Measurements from ENCODE around the gene AGPAT1.

AGPAT1 gene

GRCh38 chr6:32210191-32210601 is 34.3 kb upstream of the AGPAT1 start:
- Mint-ChIP-seq H3K27me3 (ENCODE audit: low read depth) (peaks cover 19% of the 10 kb centered on the region), H3K36me3 (ENCODE audit: low read depth) (no peaks in the 10 kb centered on the region), H3K27ac (no peak overlapping the region), H3K9me3 (no peaks in the 10 kb centered on the region), H3K4me3 (no peak overlapping the region), H3K4me1 (ENCODE audit: low read depth) (peaks cover 2% of the 10 kb centered on the region)

DNA sequence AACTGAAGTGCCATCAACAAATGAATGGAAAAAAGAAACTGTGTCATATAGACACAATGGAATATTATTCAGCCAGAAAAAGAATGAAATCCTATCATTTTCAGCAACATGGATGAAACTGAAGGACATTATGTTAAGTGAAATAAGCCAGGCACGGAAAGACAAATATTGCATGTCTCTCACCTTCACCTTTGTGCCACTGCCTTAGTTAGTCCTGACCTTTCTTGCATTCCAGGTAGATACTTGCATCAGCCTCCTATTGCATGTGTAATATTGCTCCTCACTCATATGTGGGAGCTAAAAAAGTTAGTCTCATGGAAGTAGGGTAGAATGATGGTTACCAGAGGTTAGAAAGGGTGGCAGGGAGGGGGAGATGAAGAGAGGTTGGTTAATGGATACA is 33.1 kb upstream of the AGPAT1 start:
- Mint-ChIP-seq H3K4me3 (no peak overlapping the region), H3K9me3 (no peaks in the 10 kb centered on the region), H3K4me1 (ENCODE audit: low read depth) (no peaks in the 10 kb centered on the region), H3K27ac (no peak overlapping the region), H3K27me3 (ENCODE audit: low read depth) (peaks cover 29% of the 10 kb centered on the region), H3K36me3 (ENCODE audit: low read depth) (no peaks in the 10 kb centered on the region)

DNA sequence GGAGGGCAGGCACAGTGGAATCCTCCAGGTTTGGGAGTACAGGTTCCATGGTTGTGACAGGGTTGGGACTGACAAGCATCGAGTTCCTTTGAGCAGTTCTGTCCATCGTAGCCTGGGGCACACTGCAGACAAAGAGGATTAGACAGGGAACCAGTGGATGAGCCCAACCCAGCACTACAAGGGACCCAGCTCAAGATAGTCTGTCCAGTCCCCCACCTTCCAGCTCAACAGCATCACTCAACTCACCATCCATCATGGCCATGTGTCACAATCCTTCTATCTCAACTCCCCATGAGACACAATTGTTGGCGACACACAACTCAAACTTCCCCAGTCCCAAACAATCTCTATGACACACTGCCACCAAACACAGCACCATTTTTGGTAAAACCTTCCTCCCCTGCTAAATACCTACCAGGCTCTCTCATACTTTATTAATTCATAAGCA is 28.4 kb upstream of the AGPAT1 start:
- H3K27me3 Mint-ChIP-seq (ENCODE audit: low read depth), result peaks cover 32% of the 10 kb centered on the region
- H3K9me3 Mint-ChIP-seq, result no peaks in the 10 kb centered on the region
- no peak overlapping the region for H3K27ac Mint-ChIP-seq
- no peak overlapping the region for H3K4me3 Mint-ChIP-seq
- no peaks in the 10 kb centered on the region for H3K4me1 Mint-ChIP-seq (ENCODE audit: low read depth)
- no peaks in the 10 kb centered on the region for H3K36me3 Mint-ChIP-seq (ENCODE audit: low read depth)

GRCh38 chr6:32203426-32204267 is 27.8 kb upstream of the AGPAT1 start:
- H3K27me3 Mint-ChIP-seq (ENCODE audit: low read depth), result peaks cover 26% of the 10 kb centered on the region
- no peaks in the 10 kb centered on the region for H3K36me3 Mint-ChIP-seq (ENCODE audit: low read depth)
- no peak overlapping the region for H3K27ac Mint-ChIP-seq
- H3K9me3 Mint-ChIP-seq, result no peaks in the 10 kb centered on the region
- H3K4me3 Mint-ChIP-seq, result no peak overlapping the region
- H3K4me1 Mint-ChIP-seq (ENCODE audit: low read depth), result no peaks in the 10 kb centered on the region

GRCh38 chr6:32202186-32202585 is 26.3 kb upstream of the AGPAT1 start:
- Mint-ChIP-seq H3K27me3 (ENCODE audit: low read depth) (peaks cover 24% of the 10 kb centered on the region), H3K4me1 (ENCODE audit: low read depth) (no peaks in the 10 kb centered on the region), H3K4me3 (no peak overlapping the region), H3K36me3 (ENCODE audit: low read depth) (no peaks in the 10 kb centered on the region), H3K27ac (no peak overlapping the region), H3K9me3 (no peaks in the 10 kb centered on the region)

GRCh38 chr6:32200711-32201475 is 25.0 kb upstream of the AGPAT1 start:
- H3K36me3 Mint-ChIP-seq (ENCODE audit: low read depth), result no peaks in the 10 kb centered on the region
- no peak overlapping the region for H3K27ac Mint-ChIP-seq
- no peak overlapping the region for H3K4me3 Mint-ChIP-seq
- peaks cover 19% of the 10 kb centered on the region for H3K27me3 Mint-ChIP-seq (ENCODE audit: low read depth)
- peaks cover 6% of the 10 kb centered on the region for H3K4me1 Mint-ChIP-seq (ENCODE audit: low read depth)
- H3K9me3 Mint-ChIP-seq, result no peaks in the 10 kb centered on the region

GRCh38 chr6:32198866-32199265 is 23.0 kb upstream of the AGPAT1 start:
- peaks cover 22% of the 10 kb centered on the region for H3K4me1 Mint-ChIP-seq (ENCODE audit: low read depth)
- no peak overlapping the region for H3K27ac Mint-ChIP-seq
- H3K27me3 Mint-ChIP-seq (ENCODE audit: low read depth), result peaks cover 4% of the 10 kb centered on the region
- no peaks in the 10 kb centered on the region for H3K9me3 Mint-ChIP-seq
- no peak overlapping the region for H3K4me3 Mint-ChIP-seq
- no peaks in the 10 kb centered on the region for H3K36me3 Mint-ChIP-seq (ENCODE audit: low read depth)

- no peak overlapping the region for H3K4me3 Mint-ChIP-seq
- peaks cover 27% of the 10 kb centered on the region for H3K4me1 Mint-ChIP-seq (ENCODE audit: low read depth)
Observed at GRCh38 chr6:32198345-32198696, 22.4 kb upstream of the AGPAT1 start.

DNA sequence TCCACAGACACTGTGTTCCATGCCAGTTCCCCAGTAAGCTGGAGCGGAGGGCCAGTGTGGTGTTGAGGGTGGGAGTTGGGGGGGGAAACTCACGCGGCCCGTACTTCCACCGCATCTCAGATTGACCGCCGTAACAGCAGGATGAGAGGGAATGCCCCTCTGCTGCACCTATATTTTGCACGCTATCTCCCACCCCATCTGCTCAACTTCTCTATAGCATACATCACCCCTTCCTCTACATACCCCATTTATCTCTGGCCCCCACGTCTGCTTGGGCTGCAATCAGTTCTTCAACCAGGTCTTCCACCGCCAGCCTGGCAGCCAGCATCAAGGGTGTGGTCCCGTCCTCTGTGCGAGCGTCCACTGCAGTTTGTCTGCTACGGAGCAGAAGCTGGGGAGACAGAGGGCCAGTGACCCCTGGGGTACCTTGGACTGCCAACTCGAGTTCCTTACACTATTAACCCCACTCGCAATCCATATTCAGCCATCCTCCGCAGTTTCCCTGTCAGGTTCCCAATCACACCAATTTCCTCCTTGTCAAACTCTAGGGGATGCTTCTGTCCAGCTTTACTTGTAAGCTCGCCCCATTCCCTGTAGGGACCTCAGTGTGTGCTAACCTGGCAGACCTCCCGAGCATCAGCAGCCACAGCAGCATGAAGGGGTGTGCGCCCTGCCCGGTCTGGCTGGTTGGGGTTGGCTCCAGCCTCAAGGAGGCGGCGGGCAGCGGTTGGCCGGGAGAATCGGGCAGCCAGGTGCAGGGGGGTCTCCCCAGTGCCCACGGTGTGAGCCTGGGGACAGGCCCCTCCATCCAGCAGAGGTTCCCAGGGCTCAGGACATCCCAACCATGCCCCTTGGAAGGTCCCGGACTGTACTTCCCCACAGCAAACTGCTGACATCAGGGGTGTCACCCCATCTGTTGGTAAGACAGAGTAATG is 21.1 kb upstream of the AGPAT1 start:
- Mint-ChIP-seq H3K27ac (peak overlapping the region; percentile 95), H3K4me1 (ENCODE audit: low read depth) (peaks cover 31% of the 10 kb centered on the region), H3K27me3 (ENCODE audit: low read depth) (peaks cover 4% of the 10 kb centered on the region), H3K4me3 (peak overlapping the region; percentile 88), H3K9me3 (no peaks in the 10 kb centered on the region), H3K36me3 (ENCODE audit: low read depth) (peaks cover 5% of the 10 kb centered on the region)

More at GRCh38 chr6:32198345-32198696, 22.4 kb upstream of the AGPAT1 start:
- Mint-ChIP-seq H3K27ac (no peak overlapping the region), H3K27me3 (ENCODE audit: low read depth) (peaks cover 4% of the 10 kb centered on the region), H3K36me3 (ENCODE audit: low read depth) (no peaks in the 10 kb centered on the region), H3K9me3 (no peaks in the 10 kb centered on the region)

GRCh38 chr6:32195902-32196681 is 20.2 kb upstream of the AGPAT1 start:
- Mint-ChIP-seq H3K36me3 (ENCODE audit: low read depth) (peaks cover 13% of the 10 kb centered on the region), H3K27ac (peak overlapping the region; percentile 95), H3K4me3 (peak overlapping the region; percentile 88), H3K4me1 (ENCODE audit: low read depth) (peaks cover 31% of the 10 kb centered on the region), H3K27me3 (ENCODE audit: low read depth) (peaks cover 4% of the 10 kb centered on the region), H3K9me3 (no peaks in the 10 kb centered on the region)

- H3K27me3 Mint-ChIP-seq (ENCODE audit: low read depth), result peaks cover 4% of the 10 kb centered on the region
- H3K4me3 Mint-ChIP-seq, result peak overlapping the region; percentile 88
- H3K36me3 Mint-ChIP-seq (ENCODE audit: low read depth), result peaks cover 16% of the 10 kb centered on the region
- H3K27ac Mint-ChIP-seq, result peak overlapping the region; percentile 95
- H3K4me1 Mint-ChIP-seq (ENCODE audit: low read depth), result peaks cover 31% of the 10 kb centered on the region
- H3K9me3 Mint-ChIP-seq, result no peaks in the 10 kb centered on the region
Observed at GRCh38 chr6:32195652-32195901, 19.7 kb upstream of the AGPAT1 start.

- H3K27ac Mint-ChIP-seq, result peak overlapping the region; percentile 93
- peak overlapping the region; percentile 88 for H3K4me3 Mint-ChIP-seq
- H3K36me3 Mint-ChIP-seq (ENCODE audit: low read depth), result peaks cover 20% of the 10 kb centered on the region
- peaks cover 31% of the 10 kb centered on the region for H3K4me1 Mint-ChIP-seq (ENCODE audit: low read depth)
- no peaks in the 10 kb centered on the region for H3K27me3 Mint-ChIP-seq (ENCODE audit: low read depth)
- H3K9me3 Mint-ChIP-seq, result no peaks in the 10 kb centered on the region
Observed at GRCh38 chr6:32194825-32195651, 19.2 kb upstream of the AGPAT1 start.

- H3K4me3 Mint-ChIP-seq, result peak overlapping the region; percentile 88
- no peak overlapping the region for H3K27ac Mint-ChIP-seq
- H3K27me3 Mint-ChIP-seq (ENCODE audit: low read depth), result no peaks in the 10 kb centered on the region
- H3K4me1 Mint-ChIP-seq (ENCODE audit: low read depth), result peaks cover 31% of the 10 kb centered on the region
- no peaks in the 10 kb centered on the region for H3K9me3 Mint-ChIP-seq
- H3K36me3 Mint-ChIP-seq (ENCODE audit: low read depth), result peaks cover 21% of the 10 kb centered on the region
Observed at GRCh38 chr6:32194388-32194787, 18.5 kb upstream of the AGPAT1 start.
